Measurements from ENCODE around the gene TRIM48. TPM values are rescaled to one million over a fixed set of nuclear protein-coding genes. Genes with fewer than 3 reads are reported as not detected.
"Not testable (repeated sequence)": the region's sequence is repeated elsewhere in the genome, so short reads cannot be mapped to it uniquely, and the experiment has no call there.

The TRIM48 gene, protein sequence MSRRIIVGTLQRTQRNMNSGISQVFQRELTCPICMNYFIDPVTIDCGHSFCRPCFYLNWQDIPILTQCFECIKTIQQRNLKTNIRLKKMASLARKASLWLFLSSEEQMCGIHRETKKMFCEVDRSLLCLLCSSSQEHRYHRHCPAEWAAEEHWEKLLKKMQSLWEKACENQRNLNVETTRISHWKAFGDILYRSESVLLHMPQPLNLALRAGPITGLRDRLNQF
- not detected for total RNA-seq

DNA sequence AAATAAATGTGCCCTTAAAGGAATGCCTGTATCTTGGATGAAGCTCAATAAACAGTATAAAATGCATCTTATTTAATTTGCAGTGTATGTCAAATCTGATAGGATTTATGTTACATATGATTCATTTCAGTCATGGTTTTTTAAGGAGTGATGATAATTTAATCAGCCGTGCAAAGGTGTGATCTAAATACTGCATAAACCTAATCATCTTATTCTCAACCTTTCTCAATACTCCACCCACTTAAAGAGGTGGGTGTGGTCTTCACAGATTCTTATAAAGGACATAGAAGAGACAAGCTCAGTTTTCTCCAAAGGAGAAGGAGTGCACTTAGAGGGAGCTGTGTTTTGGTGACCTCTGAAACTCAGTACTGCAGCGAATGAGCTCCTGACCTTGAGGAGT is at the start of gene TRIM48:
Gene TRIM48 (plus strand): TSS at position 301 of the 400 bp plus-strand sequence. CDS start 113 bp downstream, outside the sequence.
- H3K9me3 Mint-ChIP-seq (ENCODE audit: low read depth); POLR2A ChIA-PET; intact Hi-C loops (cut with DNase I, micrococcal nuclease); DNase-seq; CTCF ChIA-PET; H3K36me3 Mint-ChIP-seq (ENCODE audit: low read depth); H3K27ac Mint-ChIP-seq; ATAC-seq; H3K27me3 Mint-ChIP-seq; H3K4me3 Mint-ChIP-seq; H3K4me1 Mint-ChIP-seq: not testable (repeated sequence)

DNA sequence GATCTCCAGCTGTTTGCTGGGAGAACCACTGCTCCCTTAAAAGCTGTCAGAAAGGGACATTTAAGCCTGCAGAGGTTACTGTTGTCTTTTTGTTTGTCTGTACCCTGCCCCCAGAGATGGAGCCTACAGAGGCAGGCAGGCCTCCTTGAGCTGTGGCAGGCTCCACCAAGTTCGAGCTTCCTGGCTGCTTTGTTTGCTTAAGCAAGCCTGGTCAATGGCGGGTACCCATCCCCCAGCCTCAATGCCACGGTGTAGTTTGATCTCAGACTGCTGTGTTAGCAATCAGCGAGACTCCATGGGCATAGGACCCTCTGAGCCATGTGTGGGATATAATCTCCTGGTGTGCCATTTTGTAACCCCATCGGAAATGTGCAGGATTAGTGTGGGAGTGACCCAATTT is 23.6 kb upstream of the TRIM48 start:
- H3K4me3 Mint-ChIP-seq; intact Hi-C loops (cut with DNase I, micrococcal nuclease); DNase-seq; H3K27ac Mint-ChIP-seq; H3K4me1 Mint-ChIP-seq; H3K27me3 Mint-ChIP-seq; CTCF ChIA-PET; ATAC-seq; POLR2A ChIA-PET; H3K36me3 Mint-ChIP-seq (ENCODE audit: low read depth): not testable (repeated sequence)
- peaks cover 25% of the 10 kb centered on the region for H3K9me3 Mint-ChIP-seq (ENCODE audit: low read depth)

DNA sequence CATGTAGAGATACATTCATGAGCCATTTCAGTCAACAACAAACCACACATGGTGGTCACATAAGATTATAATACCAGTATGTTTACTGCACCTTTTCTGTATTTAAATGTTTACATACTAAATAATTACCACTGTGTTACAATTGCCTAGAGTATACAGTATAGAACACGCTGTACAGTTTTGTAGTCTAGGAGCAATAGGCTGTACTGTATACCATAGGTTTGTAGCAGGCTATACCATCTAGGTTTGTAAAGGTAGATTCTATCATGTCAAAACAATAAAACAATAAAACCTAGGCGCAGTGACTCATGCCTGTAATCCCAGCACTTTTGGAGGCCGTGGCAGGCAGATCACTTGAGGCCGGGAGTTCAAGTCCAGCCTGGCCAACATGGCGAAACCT is 1.1 kb downstream of the TRIM48 start:
- H3K27me3 Mint-ChIP-seq, result no peaks in the 10 kb centered on the region

More for the DNA sequence above, 1.1 kb downstream of the TRIM48 start:
- ATAC-seq (no peak), DNase-seq (no peak)
- ChIA-PET POLR2A (no interaction called here), CTCF (no interaction called here)
- Mint-ChIP-seq H3K36me3 (ENCODE audit: low read depth) (no peaks in the 10 kb centered on the region), H3K9me3 (ENCODE audit: low read depth) (peaks cover 1% of the 10 kb centered on the region), H3K4me3 (no peak overlapping the region), H3K4me1 (no peaks in the 10 kb centered on the region), H3K27ac (no peak overlapping the region)
- intact Hi-C loops (cut with DNase I, micrococcal nuclease), result no loop called here

Other genes starting within 250 kb of the TRIM48 start
- not detected for gene OR4A16, start 81.0 kb downstream of the TRIM48 start, total RNA-seq
- gene OR4A15, start 105.8 kb downstream of the TRIM48 start, total RNA-seq, result not detected